Astrocyte (in vitro differentiated cells and primary cell): ENCODE results near the gene PPP1R16B.

Experiments
- EZH2 ChIP-seq: IDR thresholded peaks from 2 replicates; pipeline ENCODE4 v1.6.1; 2012; ENCODE audit warnings: mild to moderate bottlenecking, low read length, inconsistent platforms; ENCODE audit not compliant: insufficient read depth
- TF ChIP-seq, protein P1 (sequence below): IDR thresholded peaks from 2 replicates; pipeline ENCODE4 v1.5.1; 2011; ENCODE audit warnings: low read depth, mild to moderate bottlenecking, inconsistent platforms, low read length, moderate library complexity; ENCODE audit not compliant: insufficient read depth

DNA sequence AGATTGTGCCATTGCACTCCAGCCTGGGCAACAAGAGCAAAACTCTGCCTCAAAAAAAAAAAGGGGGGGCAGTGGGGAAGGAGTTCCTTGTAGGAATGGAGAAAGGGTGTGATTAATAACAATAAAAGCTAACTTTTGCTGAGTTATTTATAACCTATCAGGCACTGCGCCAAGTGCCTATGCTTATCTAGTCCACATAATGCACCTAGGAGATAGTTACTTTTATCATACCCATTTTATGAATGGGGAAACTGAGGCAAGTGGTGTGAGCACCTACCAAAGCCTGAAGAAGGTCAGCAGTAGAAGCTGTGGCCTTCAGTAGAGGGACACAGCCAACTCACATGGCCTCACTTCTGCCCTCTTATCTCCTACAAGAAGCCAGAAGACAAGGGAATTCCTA is 13.6 kb upstream of the PPP1R16B start:
- TF ChIP-seq, protein P1, sequence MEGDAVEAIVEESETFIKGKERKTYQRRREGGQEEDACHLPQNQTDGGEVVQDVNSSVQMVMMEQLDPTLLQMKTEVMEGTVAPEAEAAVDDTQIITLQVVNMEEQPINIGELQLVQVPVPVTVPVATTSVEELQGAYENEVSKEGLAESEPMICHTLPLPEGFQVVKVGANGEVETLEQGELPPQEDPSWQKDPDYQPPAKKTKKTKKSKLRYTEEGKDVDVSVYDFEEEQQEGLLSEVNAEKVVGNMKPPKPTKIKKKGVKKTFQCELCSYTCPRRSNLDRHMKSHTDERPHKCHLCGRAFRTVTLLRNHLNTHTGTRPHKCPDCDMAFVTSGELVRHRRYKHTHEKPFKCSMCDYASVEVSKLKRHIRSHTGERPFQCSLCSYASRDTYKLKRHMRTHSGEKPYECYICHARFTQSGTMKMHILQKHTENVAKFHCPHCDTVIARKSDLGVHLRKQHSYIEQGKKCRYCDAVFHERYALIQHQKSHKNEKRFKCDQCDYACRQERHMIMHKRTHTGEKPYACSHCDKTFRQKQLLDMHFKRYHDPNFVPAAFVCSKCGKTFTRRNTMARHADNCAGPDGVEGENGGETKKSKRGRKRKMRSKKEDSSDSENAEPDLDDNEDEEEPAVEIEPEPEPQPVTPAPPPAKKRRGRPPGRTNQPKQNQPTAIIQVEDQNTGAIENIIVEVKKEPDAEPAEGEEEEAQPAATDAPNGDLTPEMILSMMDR, result no peak
- TF ChIP-seq EZH2, result no peak
